ENCODE data around the gene CEP57.
"Not testable (repeated sequence)": the region's sequence is repeated elsewhere in the genome, so short reads cannot be mapped to it uniquely, and the experiment has no call there.

Gene CEP57

DNA sequence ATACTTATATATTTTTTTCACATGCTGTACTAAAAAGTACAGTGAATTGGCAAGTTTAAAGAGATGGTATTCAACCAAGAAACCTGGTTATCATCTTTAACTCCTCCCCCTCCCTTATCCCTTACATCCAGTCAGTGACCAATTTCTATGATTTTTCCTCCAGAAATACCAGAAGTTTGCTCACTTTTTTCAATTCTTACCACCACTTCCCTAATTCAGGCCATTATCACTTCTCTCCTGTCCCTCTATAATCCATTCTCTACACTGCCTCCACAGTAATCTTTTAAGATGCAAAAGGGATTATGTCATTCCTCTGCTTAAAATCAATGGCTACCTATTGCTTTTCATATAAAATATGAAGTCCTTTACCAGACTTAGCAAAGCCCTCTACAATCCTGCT lies 62.8 kb downstream of the CEP57 start:
- DNase-seq (ENCODE audit: low spot score) (no peak), FAIRE-seq (no peak)

DNA sequence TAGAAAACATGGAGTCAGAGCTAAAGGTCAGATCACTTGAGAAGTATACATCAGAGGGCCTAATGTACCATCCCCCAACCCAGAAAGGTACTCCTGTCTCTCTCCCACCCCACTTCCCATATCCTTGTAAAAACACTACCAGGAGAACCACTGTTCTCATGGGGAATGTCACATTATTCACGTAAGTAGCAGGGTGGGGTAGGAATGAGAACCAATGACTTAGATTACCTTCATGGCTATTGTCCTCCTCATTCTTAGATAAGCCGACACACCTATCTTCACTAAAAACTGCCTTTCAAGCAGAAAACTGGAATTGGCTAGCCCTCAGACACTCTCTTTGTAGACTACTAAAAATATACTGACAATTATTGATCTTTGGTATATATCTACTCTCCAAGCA lies 63.6 kb downstream of the CEP57 start:
- FAIRE-seq (no peak), DNase-seq (ENCODE audit: low spot score) (no peak)

DNA sequence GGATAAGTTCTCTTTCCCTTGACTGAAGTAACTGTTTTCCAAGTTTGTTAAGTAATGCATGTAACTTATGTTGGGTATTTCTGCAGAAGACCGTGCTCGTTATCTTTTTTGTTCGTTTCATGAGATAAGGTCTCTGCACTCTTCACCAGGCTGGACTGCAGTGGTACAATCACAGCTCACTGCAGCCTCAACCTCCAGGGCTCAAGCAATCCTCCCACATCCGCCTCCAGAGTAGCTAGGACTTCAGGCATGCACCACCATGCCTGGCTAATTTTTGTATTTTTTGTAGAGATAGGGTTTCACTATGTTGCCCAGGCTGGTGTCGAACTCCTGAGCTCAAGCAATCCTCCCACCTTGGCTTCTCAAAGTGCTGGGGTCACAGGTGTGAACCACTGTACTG lies 64.1 kb downstream of the CEP57 start:
- not testable (repeated sequence) for DNase-seq (ENCODE audit: low spot score); FAIRE-seq

DNA sequence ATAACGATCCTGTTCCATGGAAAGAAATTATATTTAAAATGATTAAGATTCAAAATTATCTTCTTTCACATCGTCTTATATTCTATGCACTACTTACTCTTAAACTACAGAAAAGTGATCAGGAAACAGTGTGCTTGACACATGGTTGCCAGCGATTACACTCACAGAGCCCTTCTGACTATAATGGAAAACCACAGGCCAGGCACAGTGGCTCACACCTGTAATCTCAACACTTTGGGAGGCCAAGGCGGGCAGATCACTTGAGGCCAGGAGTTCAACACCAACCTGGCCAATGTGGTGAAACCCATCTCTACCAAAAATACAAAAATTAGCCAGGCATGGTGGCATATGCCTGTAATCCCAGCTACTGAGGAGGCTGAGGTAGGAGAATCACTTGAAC lies 69.7 kb downstream of the CEP57 start:
- not testable (repeated sequence) for DNase-seq (ENCODE audit: low spot score); FAIRE-seq

DNA sequence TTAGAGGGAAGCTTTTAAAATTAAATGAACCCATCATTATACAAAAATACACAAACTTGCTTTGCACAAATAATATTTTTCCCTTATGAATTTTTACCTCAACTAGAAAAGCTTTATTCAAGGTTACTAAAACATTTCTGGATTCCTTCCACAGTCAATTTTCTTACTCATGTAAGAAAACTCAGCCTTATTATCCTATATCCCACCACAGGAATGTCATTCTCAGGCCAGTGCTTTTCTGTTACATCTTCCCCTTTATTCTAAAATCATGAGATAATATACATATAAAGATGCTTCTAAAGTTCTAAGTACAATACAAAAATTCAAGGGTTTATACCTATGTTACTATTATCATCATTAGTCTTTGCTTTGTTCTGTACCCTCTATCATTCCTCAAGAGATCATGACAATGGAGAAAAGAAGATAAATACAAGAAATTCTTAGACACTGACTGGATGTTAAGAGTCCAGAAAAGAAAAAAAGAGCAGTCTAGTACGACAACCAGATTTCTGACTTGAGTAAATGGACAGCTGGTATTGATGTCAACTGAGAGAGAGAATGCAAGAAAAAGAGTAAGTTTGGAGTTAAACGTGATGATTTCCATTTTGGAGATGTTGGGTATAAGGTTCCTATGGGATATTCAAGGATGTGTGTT lies 73.3 kb downstream of the CEP57 start:
- FAIRE-seq (no peak), DNase-seq (ENCODE audit: low spot score) (no peak)

DNA sequence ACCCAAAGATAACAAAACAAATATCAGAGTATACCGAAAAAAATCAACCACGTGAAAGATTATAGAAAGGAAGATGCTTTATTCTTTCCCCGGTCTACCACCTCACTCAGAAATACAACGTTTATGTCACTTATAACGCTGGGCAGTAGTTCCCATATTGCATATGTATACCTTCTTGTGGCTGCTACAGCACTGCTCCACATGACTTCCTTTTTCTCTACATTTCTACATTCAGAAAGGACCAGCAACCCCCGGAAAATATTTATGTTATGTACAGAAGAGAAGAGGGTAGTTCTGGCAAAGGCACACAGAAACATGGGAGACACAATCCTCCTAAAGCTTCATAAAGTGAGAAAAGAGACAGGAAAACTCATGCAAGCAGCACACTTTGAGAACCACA lies 76.8 kb downstream of the CEP57 start:
- DNase-seq (ENCODE audit: low spot score) (no peak), FAIRE-seq (no peak)

DNA sequence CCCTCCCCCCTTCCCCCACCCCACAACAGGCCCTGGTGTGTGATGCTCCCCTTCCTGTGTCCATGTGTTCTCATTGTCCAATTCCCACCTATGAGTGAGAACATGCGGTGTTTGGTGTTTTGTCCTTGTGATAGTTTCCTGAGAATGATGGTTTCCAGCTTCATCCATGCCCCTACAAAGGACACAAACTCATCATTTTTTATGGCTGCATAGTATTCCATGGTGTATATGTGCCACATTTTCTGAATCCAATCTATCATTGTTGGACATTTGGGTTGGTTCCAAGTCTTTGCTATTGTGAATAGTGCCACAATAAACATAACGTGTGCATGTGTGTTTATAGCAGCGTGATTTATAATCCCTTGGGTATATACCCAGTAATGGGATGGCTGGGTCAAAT lies 80.6 kb downstream of the CEP57 start:
- FAIRE-seq = not testable (repeated sequence)

DNA sequence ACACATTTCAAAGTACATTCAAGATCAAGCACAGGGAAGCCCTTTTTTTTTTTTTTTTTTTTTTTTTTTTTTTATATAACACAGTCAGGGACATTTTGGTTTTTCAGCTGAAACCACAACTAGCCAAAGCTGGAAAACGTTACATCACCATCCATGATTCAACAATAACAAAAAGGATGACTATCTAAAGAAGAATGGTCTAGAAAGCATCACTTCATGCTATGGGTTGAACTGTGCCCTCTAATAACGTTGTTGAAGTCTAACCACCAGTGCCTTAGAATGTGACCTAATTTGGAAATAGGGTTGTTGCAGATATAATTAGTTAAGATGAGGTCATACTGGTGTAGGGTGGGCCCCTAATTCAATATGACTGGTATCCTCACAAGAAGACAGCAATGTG lies 87.0 kb downstream of the CEP57 start:
- DNase-seq (ENCODE audit: low spot score) (peak; percentile 56), FAIRE-seq (no peak)

More for the DNA sequence above, 80.6 kb downstream of the CEP57 start:
- DNase-seq (ENCODE audit: low spot score) = not testable (repeated sequence)

All from urothelium cell line (cell line).